ENCODE results near the gene GTPBP6.

The GTPBP6 gene, protein sequence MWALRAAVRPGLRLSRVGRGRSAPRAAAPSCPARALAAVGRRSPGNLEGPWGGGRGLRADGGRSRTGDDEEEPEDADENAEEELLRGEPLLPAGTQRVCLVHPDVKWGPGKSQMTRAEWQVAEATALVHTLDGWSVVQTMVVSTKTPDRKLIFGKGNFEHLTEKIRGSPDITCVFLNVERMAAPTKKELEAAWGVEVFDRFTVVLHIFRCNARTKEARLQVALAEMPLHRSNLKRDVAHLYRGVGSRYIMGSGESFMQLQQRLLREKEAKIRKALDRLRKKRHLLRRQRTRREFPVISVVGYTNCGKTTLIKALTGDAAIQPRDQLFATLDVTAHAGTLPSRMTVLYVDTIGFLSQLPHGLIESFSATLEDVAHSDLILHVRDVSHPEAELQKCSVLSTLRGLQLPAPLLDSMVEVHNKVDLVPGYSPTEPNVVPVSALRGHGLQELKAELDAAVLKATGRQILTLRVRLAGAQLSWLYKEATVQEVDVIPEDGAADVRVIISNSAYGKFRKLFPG

DNA sequence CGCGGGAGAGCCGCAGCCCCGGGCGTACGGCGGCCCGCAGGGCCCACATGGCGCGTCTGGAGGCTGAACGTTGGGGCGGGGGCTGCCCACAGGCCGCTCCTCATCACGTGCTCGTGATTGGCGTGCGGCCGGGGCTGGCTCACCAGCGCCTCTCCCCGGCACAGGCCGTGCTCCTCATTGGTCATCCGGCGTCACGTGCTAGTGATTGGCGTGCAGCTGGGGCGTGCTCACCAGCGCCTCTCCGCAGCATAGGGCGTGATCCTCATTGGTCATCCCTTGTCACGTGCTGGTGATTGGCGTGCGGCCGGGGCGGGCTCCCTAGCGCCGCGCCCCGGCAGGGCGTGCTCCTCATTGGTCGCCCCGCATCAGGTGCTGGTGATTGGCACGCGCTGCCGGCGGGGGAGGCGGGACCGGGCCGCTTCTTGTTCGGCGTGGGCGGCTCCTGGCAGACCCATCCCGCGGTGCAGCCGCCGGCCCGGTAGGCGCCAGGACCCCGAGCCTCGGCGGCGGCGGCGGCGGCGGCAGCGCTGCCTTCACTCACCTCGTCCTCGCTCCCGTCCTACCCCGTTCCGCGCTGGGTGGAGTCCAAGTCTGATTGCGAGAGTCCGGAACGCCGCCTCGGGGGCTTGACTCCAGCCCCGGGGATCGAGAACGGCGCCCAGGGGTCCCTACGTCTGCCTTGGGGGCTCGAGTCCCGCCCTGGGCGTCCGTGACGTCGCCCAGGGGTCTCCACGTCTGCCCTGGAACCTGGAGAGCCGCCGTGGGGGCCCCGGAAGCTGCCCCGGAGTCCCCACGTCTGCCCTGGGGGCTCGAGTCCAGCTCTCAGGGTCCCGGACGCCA, at the start of gene GTPBP6:
Gene GTPBP6, minus strand, starts transcription at position 58 of the 840 bp plus-strand sequence. Its CDS starts 9 bp downstream, at position 49.
- peak; percentile 99 for DNase-seq (ENCODE audit: low spot score)

DNA sequence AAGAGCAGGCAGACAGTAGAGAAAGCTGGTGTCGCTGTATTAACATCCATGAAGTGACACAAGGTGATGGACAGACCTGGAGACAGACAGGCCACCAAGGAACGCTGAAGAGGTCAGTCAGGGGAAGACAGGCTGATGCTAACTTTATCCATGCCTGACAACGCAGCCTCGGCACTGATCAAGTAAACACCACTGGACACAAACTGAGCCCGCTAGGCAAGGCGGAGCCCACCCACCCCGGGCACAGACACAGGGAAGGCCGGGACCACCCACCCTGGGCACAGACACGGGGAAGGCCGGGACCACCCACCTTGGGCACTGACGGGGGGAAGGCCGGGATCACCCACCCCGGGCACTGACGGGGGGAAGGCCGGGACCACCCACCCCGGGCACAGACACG, 49.3 kb upstream of the GTPBP6 start:
- no peak for DNase-seq (ENCODE audit: low spot score)

DNA sequence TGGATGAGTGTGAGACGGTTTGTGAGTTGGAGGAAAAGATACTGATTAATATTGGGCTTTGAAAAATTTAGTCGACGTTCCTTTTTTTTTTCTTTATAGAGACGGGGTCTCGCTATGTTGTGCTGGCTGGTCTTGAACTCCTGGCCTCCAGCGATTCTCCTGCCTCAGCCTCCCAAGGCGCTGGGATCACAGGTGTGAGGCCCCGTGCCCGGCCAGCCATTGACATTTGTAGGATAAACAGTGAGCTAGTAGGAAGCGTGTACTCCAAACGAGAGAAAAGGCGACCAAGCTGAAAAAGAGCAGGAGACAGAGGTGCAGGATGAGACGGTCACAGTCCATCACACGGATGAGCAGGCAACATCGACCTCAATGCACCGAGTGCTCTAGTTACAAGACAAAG, 48.8 kb upstream of the GTPBP6 start:
- no peak for DNase-seq (ENCODE audit: low spot score)

DNA sequence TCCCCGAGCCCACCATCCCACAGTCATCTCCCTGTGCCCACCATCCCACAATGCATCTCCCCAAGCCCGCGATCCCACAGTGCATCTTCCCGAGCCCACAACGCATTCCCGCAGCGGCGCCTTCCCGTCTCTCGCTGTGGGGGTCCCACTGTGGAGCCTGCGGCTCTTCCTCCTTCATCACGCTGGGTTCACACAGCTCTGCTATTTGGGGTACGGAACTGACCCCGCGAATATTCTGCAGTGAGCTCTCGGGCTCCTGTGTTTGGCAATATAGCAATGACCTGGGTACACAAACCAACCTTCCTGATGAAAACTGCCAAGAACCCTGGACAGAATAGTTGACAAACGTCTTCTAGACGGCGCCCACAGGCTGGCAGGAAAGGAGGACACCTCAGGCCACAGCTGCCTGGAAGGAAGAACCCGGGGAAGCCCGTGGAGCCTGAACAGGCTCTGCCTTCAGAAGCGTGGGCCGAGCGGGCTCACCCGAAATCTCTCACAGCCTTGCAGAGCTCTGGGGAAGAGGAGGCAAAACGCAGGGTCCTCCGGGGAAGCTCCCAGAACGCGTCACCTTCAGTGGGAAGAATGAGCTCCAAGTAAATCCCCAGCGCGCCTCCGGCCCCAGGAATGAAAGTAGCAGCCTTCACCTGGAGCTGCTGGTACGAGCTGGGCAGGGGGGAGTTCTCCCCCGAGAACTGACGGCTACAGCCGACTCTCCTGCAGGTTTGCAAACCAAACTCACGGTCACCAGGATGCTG, 45.2 kb upstream of the GTPBP6 start:
- DNase-seq (ENCODE audit: low spot score), result no peak

DNA sequence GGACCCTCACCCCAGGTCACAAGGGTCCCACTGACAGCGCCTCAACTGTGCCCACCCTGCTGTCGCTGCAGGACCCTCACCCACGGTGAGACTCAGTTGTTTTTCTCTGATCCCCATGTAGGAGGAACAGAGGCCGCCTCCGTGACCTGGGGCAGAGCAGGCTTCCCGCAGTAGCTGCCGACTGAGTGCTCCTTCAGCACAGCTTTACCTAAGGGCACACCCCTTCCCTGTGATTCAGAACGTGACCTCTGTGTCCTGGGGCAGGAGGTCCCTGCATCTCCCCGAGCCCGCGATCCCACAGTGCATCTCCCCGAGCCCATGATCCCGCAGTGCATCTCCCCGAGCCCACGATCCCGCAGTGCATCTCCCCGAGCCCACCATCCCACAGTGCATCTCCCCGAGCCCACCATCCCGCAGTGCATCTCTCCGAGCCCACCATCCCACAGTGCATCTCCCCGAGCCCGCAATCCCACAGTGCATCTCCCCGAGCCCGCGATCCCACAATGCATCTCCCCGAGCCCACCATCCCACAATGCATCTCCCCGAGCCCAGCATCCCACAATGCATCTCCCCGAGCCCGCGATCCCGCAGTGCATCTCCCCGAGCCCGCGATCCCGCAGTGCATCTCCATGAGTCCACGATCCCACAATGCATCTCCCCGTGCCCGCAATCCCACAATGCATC, 44.5 kb upstream of the GTPBP6 start:
- DNase-seq (ENCODE audit: low spot score), result no peak

DNA sequence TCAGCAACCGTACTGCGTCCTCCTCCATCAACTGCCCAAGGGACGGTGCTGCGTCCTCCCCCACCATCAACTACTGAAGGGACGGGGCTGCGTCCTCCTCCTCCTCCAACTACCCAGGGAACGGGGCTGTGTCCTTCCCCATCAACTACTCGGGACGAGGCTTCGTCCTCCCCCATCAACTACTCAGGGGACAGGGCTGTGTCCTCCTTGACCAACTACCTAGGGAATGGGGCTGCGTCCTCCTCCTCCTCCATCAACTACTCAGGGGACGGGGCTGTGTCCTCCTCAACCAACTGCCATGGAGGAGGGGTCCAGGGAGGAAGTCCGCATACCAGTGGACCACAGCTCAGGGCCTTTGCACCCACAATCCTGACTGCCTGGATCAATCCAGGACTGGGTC, 43.8 kb upstream of the GTPBP6 start:
- no peak for DNase-seq (ENCODE audit: low spot score)

DNA sequence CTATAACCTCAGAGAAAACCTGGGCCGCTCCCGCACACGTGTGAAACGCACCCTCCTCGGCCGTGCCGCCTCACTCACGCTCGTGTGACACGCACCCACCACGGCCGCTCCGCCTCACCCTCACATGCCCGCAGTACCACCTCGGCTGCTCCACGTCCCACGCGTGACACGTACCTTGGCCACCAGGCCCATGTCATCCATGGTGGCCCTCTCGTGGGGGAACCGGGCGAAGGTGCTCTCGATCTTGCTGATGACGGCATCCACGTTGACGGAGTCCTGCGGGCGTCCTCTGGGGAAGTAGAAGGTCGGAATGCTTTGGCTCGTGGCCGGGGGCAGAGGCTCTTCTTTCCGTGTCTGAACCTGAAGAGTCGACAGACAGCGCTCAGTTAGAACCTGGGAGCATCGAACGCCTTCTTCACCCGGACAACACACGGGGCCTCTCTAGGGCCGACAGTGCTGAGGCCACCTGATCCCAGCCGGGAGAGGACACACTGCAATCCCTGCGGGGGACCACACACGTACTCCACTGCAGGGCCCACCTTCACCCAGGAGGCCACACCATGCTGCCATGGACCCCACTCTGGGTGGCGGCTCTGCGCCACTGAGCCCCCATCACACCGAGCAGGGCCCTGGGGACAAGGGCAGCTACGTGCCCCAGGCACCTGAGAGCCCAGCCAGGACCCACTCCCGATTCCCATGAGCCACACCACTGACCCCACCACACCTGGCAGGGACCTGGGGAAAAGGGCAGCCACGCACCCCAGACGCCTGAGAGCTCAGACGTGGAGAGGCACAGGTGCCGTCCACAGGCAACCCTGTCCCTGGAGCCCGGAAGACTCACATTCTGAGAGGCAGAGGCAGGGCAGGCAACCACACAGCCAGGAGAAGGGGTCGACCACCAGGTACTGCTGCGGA, 42.9 kb upstream of the GTPBP6 start:
- DNase-seq (ENCODE audit: low spot score), result no peak

DNA sequence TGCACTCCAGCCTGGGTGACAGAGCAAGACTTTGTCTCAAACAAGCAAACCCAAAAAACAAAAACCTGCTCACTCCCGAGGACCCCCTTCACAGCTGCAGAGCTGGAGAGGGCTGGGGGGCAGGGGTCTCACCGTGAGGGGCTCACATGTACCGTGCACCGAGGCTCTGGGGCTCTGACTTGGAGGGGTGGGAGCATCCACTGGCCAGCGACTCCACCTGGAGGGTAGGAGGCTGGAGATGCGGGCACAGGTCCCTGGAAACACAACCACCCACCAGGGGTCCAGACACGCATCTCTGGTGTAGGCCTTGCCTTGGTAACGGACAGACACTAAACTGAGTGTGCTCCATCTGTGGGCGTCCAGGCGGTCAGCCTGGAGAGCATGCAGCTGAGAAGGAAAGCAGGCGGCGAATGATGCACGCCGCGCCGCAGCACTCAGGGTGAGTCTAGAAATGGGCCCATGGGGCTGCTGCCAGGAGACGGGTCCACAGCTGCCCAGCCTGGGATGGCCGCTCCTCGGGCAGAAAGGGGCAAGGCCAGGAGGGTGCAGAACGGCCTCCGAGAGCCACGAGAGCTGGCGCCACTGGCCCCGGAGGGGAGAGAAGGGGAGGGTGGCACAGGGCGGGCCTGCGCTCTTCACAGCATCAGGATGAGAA, 42.0 kb upstream of the GTPBP6 start:
- no peak for DNase-seq (ENCODE audit: low spot score)

DNA sequence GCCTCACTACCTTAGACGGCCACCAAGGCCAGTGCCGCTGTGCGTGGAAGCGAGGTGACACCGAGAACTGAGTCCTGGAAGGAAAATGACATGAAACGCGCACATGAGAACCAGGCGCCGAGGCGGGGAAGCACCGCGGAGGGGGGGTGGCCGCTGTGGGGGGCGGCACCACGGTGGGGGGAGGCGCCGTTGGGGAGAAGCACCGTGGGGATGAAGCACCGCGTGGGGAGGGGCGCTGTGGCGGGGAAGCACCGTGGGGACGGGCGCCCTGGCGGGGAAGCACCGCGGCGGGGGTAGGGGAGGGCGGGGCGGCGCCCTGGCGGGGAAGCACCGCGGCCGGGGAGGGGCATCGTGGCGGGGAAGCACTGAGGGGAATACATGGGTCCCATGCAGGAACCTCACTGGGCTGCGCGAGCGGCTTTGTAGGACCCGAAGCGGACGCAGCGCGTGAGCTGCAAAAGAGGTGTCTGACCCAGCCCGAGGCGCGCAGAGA, 40.1 kb upstream of the GTPBP6 start:
- DNase-seq (ENCODE audit: low spot score), result no peak

DNA sequence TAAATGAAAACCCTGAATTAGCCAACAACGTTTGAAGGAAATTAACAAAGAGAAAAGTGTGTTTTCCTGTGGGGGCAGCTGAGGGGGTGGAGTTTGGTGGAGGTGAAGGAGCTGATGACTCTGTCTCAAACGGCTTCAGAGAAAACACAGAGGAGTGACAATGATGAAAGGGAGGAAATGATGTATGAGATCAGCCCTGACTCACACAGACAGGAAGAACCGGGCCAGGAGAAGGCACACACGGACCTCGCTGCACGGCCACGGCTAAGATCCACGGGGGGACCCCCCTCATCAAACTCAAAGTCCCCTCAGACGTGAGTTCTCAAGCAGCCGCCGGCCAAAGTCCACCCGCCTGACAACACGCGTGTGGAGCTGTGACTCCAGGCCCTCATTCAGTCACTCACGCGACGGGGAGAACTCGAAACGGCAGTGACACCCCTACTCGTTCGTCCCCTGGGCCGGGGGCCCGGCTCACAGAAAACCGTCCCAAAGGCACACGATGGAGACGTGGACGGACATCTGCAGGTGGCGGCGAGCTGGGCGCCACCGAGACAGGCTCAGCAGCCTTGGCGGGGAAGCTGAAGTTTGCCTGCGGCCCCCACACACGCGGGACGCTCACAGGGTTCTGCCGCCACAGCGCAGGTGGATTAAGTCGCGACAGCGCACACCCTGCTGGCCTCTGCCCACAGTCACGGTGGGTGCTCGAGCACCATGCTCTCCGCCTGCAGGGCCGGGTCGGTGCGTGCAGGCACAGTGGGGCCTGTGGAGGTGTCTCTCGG, 39.3 kb upstream of the GTPBP6 start:
- peak; percentile 24 for DNase-seq (ENCODE audit: low spot score)

DNA sequence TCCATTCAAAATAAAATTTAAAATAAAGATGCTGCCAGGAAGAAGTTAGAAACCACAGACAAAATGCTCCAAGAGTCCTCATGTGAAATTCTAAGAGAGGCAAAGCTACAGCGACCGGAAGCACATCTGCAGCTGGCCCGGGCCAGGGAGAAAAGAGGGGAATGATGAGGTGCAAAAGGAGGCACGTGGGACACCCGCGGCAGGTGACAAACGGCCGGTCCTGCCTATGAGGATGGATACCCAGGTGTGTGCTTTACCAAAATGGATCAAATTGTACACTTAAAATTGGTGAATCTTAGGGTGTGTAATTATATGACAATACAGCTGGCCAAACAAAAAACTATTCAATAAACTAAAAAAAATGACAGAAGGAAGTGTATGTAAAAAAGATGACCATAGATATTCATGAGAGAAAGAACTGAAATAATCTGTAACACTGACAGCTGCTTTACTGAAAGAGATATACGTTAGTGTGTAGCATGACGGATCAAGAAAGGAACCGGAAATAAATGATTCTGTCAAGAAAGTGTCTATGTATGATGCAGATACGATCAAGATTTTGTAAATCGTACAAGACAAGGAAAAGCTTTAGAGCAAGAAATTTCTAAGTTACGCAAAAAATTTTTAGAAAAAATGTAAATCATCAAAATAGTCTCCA, 38.6 kb upstream of the GTPBP6 start:
- no peak for DNase-seq (ENCODE audit: low spot score)

DNA sequence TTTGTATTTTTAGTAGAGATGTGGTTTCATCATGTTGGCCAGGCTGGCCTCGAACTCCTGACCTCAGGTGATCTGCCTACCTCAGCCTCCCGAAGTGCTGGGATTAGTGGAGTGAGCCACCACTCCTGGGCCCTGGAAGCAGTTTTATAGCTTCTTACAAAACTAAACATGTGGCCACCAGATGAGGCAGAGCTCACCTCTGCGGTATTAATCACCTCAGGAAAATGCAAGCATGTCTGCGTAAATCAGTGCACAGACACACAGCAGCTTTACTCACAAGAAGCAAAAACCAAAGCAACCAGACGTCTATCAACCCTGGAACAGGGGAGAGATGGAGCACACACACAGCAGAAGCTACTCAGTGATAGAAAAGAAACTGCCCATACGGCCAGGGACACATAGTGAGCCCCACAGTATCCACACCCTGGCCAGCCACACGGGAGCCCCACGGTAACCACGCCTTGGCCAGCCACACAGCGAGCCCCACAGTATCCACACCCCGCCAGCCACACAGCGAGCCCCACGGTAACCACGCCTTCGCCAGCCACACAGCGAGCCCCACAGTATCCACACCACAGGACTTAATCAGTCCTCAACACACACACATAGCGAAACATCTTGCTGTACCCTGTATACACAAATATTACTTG, 37.9 kb upstream of the GTPBP6 start:
- peak; percentile 23 for DNase-seq (ENCODE audit: low spot score)

DNA sequence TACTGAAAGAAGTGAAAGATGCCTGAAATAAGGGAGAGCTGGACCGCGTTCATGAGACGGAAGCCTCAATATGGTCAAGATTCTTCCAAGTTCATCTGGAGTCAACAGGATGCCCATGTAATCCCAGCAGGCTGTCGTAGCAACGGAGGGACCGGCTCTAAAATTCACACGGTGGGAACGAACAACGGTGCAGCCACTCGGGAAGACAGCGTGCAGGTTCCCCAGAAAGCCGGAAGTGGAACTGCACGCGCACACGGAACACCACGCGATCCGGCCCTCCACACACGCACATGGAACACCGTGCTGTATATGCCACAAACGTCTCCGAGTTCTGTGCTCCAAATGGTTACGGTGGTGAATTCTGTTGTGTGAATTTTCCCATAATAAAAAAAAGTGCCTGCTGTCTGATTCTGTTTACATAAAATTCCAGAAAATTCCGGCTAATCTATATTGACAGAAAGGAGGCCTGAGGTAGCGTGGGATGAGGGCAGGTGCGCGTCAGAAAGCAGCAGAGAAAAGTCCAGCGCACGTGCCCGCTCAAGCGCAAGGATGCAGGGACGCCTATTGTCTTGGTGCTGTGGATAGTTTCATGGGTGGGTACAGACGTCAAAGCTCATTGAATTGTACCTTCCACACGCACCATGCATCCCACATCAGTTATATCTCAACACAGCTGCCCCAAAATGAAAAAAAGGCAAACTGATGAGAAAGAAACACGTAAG, 36.9 kb upstream of the GTPBP6 start:
- no peak for DNase-seq (ENCODE audit: low spot score)

DNA sequence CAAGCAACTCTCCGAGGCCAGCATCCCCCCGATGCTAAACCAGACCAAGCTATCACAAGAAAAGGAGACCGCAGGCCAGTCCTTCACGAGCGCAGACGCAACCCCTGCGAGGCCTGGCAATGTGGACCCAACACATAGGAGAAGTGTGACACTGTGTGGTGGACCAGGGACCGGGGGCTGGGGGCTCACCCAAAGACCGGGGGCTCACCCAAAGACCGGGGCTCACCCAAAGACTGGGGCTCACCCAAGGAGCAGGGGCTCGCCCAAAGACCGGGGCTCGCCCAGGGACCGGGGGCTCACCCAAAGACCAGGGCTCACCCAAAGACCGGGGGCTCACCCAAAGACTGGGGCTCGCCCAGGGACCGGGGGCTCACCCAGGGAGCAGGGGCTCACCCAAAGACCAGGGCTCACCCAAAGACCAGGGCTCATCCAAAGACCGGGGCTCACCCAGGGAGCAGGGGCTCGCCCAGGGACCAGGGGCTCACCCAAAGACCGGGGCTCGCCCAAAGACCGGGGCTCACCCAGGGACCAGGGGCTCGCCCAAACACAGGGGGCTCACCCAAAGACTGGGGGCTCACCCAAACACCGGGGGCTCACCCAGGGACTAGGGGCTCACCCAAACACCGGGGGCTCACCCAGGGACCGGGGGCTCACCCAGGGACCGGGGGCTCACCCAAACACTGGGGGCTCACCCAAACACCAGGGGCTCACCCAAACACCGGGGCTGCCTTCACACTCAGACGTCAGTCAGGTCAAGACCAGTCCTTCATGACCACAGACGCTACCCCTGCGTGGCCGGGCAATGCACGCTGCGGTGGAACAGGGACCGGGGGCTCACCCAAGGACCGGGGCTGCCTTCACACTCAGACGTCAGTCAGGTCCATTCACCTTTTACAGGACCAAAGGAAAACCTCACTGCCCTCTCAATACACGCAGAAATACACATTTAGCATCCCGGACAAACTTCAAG, 35.3 kb upstream of the GTPBP6 start:
- DNase-seq (ENCODE audit: low spot score), result no peak

DNA sequence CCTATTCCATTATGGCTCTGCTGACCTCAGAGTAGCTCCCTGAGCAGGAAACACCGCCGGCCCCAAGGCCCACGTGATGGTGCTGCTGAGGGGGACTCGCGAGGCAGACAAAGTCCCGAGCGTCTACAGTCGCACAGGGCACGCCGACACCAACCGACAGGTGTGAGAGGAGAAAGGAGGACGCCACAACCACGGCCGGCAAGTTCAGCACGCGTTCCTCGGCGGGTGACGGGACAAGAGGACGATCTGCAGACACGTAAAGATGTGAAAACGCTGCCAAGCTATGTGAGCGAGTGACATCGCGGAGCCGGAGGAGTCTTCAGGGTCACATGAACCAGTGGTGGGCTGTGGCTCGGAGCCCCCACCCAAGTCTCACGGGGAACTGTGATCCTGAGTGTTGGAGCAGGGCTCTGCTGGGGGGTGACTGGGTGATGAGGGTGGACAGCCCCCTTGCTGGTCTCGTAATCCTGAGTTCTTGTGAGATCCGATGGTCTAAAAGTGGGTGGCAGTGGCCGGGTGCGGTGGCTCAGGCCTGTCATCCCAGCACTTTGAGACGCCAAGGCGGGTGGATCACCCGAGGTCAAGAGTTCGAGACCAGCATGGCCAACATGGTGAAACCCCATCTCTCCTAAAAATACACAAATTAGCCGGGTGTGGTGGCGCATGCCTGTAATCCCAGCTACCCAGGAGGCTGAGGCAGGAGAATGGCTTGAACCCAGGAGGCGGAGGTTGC, 34.2 kb upstream of the GTPBP6 start:
- DNase-seq (ENCODE audit: low spot score), result no peak
